Neural crest cell (in vitro differentiated cells): ENCODE data around the gene PILRB. TPM values are rescaled to one million over a fixed set of nuclear protein-coding genes. Genes with fewer than 3 reads are reported as not detected.

Source experiments
- DNase-seq: peaks from one replicate; pipeline ENCODE4 v3.0.0; 2021; ENCODE audit warnings: low read depth, mixed read lengths, low spot score
- H3K27ac Mint-ChIP-seq: one replicate; pipeline ENCODE4 v1.8.0; 2021; ENCODE audit warnings: mild to moderate bottlenecking, mixed read lengths; ENCODE audit not compliant: unreplicated experiment
- H3K27me3 Mint-ChIP-seq: 2 replicates; pipeline ENCODE4 v1.8.0; 2021; ENCODE audit warnings: low read depth, mild to moderate bottlenecking, mixed read lengths
- H3K36me3 Mint-ChIP-seq: 2 replicates; pipeline ENCODE4 v1.8.0; 2021; ENCODE audit warnings: low read depth, mild to moderate bottlenecking, mixed read lengths
- H3K4me1 Mint-ChIP-seq: 2 replicates; pipeline ENCODE4 v1.8.0; 2021; ENCODE audit warnings: mixed read lengths
- H3K4me3 Mint-ChIP-seq: one replicate; pipeline ENCODE4 v1.8.0; 2021; ENCODE audit warnings: mild to moderate bottlenecking, mixed read lengths
- H3K9me3 Mint-ChIP-seq: 2 replicates; pipeline ENCODE4 v1.8.0; 2021; ENCODE audit warnings: mixed read lengths
- total RNA-seq: library from RNA; stranded (reverse); gene quantifications from 2 replicates; pipeline ENCODE4 v1.2.1, GENCODE V29; 2021
- TF ChIP-seq, protein P1 (sequence below): fragments of 200-600 bp; sonication (generic); conservative IDR thresholded peaks from 2 replicates; pipeline ENCODE4 v1.5.0; 2021; ENCODE audit warnings: antibody characterized with exemption, mild to moderate bottlenecking

PILRB gene
- total RNA-seq, 1 donor from 2014 or later, result 36.5 TPM

DNA sequence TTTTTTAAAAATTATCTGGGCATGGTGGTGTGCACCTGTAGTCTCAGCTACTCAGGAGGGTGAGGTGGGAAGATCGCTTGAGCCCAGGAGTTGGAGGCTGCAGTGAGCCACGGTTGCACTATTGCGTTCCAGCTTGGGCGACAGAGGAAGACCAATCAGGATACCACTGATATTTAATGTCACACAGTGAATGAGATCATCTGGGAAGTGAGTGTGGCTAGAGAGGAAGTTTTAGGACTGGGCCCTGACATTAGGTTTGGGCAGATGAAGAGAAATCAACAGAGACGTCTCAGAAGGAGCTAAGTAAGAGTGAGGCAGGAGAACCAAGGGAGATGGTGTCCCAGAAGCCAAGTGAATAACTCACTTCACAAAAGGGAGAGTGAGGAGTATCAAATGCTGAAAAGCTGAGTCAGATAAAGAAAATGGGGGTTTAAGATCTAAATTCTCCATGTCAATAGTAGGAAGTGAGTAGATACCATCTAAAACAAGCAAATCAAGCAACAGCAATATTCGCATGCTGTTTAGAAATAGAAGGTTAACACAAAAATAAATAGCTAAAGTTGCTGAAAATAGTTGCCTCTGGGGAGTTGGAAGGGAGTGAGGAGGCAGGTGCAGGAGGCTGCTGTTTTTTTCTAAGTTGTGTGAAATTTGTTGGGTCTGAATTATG, 26.8 kb downstream of the PILRB start:
- H3K4me1 Mint-ChIP-seq, result no peaks in the 10 kb centered on the region
- no peak overlapping the region for H3K4me3 Mint-ChIP-seq
- no peaks in the 10 kb centered on the region for H3K36me3 Mint-ChIP-seq
- TF ChIP-seq, protein P1, sequence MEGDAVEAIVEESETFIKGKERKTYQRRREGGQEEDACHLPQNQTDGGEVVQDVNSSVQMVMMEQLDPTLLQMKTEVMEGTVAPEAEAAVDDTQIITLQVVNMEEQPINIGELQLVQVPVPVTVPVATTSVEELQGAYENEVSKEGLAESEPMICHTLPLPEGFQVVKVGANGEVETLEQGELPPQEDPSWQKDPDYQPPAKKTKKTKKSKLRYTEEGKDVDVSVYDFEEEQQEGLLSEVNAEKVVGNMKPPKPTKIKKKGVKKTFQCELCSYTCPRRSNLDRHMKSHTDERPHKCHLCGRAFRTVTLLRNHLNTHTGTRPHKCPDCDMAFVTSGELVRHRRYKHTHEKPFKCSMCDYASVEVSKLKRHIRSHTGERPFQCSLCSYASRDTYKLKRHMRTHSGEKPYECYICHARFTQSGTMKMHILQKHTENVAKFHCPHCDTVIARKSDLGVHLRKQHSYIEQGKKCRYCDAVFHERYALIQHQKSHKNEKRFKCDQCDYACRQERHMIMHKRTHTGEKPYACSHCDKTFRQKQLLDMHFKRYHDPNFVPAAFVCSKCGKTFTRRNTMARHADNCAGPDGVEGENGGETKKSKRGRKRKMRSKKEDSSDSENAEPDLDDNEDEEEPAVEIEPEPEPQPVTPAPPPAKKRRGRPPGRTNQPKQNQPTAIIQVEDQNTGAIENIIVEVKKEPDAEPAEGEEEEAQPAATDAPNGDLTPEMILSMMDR, result no peak
- H3K27ac Mint-ChIP-seq, result no peak overlapping the region
- H3K27me3 Mint-ChIP-seq, result no peaks in the 10 kb centered on the region
- DNase-seq, result no peak
- H3K9me3 Mint-ChIP-seq, result no peaks in the 10 kb centered on the region

DNA sequence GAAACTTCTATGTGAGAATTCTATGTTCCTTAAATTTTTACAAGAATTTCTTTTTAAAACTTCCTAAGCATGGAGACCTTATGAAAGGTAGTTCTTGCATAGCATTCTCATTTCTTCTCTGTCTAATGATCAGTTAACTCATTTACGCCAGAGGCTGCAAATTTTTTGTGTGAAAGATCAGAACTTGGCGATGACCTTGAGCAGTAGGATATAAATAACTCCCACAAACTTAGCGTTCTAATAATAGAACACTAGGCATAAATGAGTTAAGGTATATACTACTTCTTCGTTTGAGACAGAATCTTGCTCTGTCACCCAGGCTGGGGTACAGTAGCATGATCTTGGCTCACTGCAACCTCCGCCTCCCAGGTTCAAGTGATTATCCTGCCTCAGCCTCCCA, 29.0 kb downstream of the PILRB start:
- TF ChIP-seq, protein P1, result no peak
- Mint-ChIP-seq H3K36me3 (no peaks in the 10 kb centered on the region), H3K4me1 (no peaks in the 10 kb centered on the region), H3K4me3 (no peak overlapping the region), H3K27ac (no peak overlapping the region), H3K27me3 (peaks cover under 1% of the 10 kb centered on the region), H3K9me3 (no peaks in the 10 kb centered on the region)
- no peak for DNase-seq

DNA sequence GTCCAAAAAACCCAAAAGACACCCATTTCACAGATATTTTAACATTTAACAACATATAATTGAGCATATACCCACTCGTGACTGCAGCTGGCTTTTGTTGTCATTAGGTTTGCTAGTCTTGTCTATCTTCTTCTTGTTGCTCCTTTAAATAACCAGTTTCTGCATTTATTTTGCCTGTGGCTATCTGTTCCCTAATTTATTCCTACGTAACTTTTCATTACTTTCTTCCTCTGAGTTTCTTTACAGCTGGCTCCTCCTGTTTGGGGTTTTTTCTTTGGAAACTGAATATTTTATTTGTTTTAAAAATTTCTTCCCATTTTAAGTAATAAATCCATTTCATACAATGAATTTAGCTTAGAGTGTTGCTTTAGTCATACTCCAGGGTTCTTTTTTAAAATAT, 29.8 kb downstream of the PILRB start:
- no peak overlapping the region for H3K4me3 Mint-ChIP-seq
- H3K36me3 Mint-ChIP-seq, result no peaks in the 10 kb centered on the region
- no peaks in the 10 kb centered on the region for H3K4me1 Mint-ChIP-seq
- no peak for DNase-seq
- TF ChIP-seq, protein P1, result no peak
- no peak overlapping the region for H3K27ac Mint-ChIP-seq
- peaks cover 6% of the 10 kb centered on the region for H3K27me3 Mint-ChIP-seq
- no peaks in the 10 kb centered on the region for H3K9me3 Mint-ChIP-seq

DNA sequence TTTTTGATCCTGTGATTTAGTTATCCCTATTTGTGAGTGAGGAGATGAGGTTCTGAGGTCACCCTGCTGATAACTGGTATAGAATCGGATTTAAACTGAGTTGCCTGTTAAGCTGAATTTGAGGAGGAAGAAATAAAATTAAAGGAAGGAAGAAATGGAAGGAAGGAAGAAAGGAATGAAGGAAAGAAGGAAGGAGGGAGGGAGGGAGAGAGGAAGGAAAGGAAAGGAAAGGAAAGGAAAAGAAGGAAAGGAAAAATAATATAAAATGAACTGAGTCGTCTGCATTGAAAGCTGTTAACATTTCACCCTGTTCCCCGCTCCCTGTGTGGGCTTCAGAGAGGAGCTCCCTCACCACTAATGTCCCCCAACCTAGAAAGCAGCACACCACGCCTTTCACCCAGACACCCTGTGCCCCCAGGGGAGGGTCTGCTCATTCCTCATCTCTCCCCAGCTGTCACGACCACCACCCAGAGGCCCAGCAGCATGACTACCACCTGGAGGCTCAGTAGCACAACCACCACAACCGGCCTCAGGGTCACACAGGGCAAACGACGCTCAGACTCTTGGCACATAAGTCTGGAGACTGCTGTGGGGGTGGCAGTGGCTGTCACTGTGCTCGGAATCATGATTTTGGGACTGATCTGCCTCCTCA, 31.6 kb downstream of the PILRB start:
- Mint-ChIP-seq H3K36me3 (no peaks in the 10 kb centered on the region), H3K9me3 (no peaks in the 10 kb centered on the region), H3K4me3 (no peak overlapping the region), H3K27ac (no peak overlapping the region), H3K27me3 (peaks cover 13% of the 10 kb centered on the region), H3K4me1 (no peaks in the 10 kb centered on the region)
- DNase-seq, result no peak
- TF ChIP-seq, protein P1, result no peak

DNA sequence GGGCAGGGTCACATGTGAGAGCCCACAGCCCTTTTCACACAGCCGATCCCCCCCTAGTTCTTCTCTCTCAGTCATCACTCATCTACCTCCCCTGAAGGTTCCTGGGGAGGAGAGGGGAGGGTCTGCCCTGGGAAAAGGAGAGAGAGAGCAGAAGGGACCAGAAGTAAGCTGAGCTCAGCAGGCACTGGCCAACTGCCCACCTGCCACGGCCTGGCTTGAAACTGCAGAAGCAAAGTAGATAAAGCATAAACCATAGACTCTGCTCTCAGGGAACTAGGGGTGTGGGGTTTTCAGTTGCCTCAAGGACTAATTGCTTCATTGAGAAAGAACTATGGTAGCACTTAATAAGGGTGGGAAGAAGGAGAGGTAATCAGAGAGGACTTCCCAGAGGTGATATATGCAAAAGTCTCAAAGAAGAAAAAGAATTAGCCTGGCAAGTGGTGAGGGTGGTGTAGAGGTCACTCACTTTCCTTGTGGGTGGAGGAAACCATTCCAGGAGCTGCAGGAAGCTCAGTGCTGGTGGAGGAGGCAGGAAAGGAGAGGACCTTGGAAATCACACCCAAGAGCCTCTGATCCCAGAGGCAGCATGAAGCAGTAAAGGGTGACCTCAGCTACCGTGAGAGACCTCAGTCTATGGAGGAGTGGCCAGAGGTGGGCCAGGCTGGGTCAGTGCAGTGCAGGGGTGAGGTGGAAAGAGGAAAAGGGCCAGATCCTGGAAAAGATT, 32.5 kb downstream of the PILRB start:
- Mint-ChIP-seq H3K27ac (peak overlapping the region; percentile 63), H3K4me1 (no peaks in the 10 kb centered on the region), H3K4me3 (no peak overlapping the region), H3K36me3 (no peaks in the 10 kb centered on the region), H3K9me3 (no peaks in the 10 kb centered on the region), H3K27me3 (peaks cover 13% of the 10 kb centered on the region)
- TF ChIP-seq, protein P1, result no peak
- DNase-seq, result no peak
